ENCODE data around the gene OR1I1. TPM values are rescaled to one million over a fixed set of nuclear protein-coding genes. Genes with fewer than 3 reads are reported as not detected.
A peak's percentile ranks its signal among the peaks of the same experiment; 100 is the strongest.
"Not testable (repeated sequence)": the region's sequence is repeated elsewhere in the genome, so short reads cannot be mapped to it uniquely, and the experiment has no call there.

OR1I1 gene
- total RNA-seq, 4 donors from 2014 or later, result not detected

DNA sequence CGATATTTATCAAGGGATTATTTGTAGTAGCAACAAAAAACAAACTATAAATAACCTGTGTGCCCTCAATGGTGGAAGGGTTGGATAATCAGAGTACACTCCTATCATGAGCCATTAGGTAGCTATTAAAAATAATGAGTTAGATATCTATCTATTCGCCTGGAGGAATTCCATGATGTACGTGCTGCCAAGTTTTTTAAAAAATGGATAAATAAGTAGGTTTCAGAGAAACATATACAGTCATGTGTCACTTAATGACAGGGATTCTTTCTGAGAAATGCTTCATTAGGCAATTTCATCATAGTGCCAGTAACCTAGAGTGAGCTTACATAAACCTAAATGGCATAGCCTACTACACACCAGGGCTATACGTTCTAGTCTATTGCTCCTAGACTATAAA, 6.2 kb upstream of the OR1I1 start:
- Histone ChIP-seq H3K4me1 (no peaks in the 10 kb centered on the region), H3K27me3 (peaks cover 0 to 4% of the 10 kb centered on the region in 2 donors), H3K4me3 (no peak overlapping the region), H3K36me3 (no peaks in the 10 kb centered on the region), H3K27ac (no peak overlapping the region), H3K9me3 (no peaks in the 10 kb centered on the region)
- WGBS, 2 donors, result 78 to 81% methylated on average over 4 of the region's 4 CpGs
- TF ChIP-seq, protein P1, sequence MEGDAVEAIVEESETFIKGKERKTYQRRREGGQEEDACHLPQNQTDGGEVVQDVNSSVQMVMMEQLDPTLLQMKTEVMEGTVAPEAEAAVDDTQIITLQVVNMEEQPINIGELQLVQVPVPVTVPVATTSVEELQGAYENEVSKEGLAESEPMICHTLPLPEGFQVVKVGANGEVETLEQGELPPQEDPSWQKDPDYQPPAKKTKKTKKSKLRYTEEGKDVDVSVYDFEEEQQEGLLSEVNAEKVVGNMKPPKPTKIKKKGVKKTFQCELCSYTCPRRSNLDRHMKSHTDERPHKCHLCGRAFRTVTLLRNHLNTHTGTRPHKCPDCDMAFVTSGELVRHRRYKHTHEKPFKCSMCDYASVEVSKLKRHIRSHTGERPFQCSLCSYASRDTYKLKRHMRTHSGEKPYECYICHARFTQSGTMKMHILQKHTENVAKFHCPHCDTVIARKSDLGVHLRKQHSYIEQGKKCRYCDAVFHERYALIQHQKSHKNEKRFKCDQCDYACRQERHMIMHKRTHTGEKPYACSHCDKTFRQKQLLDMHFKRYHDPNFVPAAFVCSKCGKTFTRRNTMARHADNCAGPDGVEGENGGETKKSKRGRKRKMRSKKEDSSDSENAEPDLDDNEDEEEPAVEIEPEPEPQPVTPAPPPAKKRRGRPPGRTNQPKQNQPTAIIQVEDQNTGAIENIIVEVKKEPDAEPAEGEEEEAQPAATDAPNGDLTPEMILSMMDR (IDR thresholded peaks at IDR 0.05), result no peak
- TF ChIP-seq EP300 (IDR thresholded peaks at IDR 0.05) (no peak), POLR2A (IDR thresholded peaks at IDR 0.05) (no peak)
- no peak for DNase-seq (ENCODE audit: low spot score in 2 of 2)

DNA sequence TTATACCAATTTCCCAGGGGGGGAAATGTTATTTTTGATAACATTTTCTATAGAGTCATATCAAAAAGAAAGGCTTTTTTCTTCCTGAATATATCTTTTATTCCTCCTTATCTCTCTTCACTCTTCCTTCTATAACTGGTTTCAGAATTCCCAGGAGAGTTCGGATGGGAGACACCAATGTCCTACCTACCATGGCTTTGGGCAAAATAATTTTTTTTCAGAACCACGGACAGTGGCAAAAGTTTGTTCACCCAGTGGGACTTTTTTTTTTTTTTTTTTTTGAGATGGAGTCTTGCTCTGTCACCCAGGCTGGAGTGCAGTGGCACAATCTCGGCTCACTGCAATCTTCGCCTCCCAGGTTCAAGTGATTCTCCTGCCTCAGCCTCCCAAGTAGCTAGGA, 2.0 kb upstream of the OR1I1 start:
- H3K9me3 ChIP-seq; H3K36me3 ChIP-seq; H3K4me1 ChIP-seq; H3K4me3 ChIP-seq; H3K27ac ChIP-seq; DNase-seq (ENCODE audit: low spot score in 2 of 2): not testable (repeated sequence)
- peaks cover 0 to 26% of the 10 kb centered on the region in 2 donors for H3K27me3 ChIP-seq
- 49 to 57% methylated on average over 4 of the region's 4 CpGs for WGBS, 2 donors

DNA sequence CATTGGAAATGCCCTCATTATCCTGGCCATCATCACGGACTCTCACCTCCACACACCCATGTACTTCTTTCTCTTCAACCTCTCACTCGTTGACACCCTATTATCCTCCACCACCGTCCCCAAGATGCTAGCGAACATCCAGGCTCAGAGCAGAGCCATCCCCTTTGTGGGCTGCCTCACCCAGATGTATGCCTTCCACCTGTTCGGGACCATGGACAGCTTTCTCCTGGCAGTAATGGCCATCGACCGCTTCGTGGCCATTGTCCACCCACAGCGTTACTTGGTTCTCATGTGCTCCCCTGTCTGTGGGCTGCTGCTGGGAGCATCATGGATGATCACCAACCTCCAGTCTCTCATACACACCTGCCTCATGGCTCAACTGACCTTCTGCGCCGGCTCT, 5.2 kb downstream of the OR1I1 start:
- TF ChIP-seq EP300 (IDR thresholded peaks at IDR 0.05) (no peak), POLR2A (IDR thresholded peaks at IDR 0.05) (no peak)
- TF ChIP-seq, protein P1 (IDR thresholded peaks at IDR 0.05), result no peak
- WGBS, 2 donors, result 78 to 87% methylated on average over 11 of the region's 11 CpGs
- Histone ChIP-seq H3K4me3 (no peak overlapping the region), H3K27me3 (peaks cover 0 to 32% of the 10 kb centered on the region in 2 donors), H3K27ac (no peak overlapping the region), H3K36me3 (no peaks in the 10 kb centered on the region), H3K9me3 (no peaks in the 10 kb centered on the region), H3K4me1 (peaks cover 0 to 1% (median 0%) of the 10 kb centered on the region in 4 donors)
- no peak for DNase-seq (ENCODE audit: low spot score in 2 of 2)

DNA sequence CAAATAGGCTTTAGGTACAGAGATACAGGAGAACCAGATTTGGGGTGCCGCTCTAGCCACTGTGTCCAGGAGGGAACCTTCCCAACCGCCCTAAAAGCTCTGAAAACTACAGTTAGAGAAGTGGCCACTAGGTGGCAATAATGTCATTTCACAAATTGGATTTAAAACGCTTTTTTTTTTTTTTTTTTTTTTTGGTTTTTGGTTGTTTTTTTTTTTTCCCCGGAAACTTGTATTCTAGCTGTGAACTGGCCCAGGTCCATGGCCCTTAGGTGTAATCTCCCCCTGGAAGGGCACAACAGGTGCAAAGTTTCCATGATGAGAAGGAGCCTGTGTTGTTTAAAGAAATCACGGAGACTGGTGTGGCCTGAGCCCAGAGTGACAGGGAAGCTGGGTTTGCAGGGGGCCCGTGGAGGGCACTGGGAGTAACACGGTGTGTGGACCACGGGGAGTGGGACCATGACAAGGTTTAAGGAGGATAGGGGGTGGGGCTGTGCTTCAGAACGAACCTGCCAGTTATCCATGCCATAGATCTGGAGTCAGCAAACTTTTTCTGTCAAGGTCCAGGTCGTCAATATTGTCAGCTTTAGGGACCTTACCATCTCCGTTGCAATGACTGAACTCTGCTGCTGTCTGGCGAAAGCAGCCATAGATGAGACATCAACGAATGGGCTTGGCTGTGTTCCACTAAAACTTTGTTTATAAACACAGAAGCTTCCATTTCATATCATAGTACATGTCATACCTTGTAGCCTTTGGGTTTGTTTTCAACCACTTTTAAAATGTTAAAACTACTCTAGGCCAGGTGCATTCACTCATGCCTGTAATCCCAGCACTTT, 10.1 kb downstream of the OR1I1 start:
- WGBS, 2 donors, result 19% methylated on average over 13 of the region's 13 CpGs
- Histone ChIP-seq H3K9me3 (no peaks in the 10 kb centered on the region), H3K27ac (no peak overlapping the region), H3K27me3 (peaks cover 0 to 8% of the 10 kb centered on the region in 2 donors), H3K36me3 (no peaks in the 10 kb centered on the region), H3K4me1 (peaks cover 0 to 3% (median 0%) of the 10 kb centered on the region in 4 donors), H3K4me3 (no peak overlapping the region)
- DNase-seq (ENCODE audit: low spot score in 2 of 2), result peak in 1 of 2 donors; percentile 85
- TF ChIP-seq, protein P1 (IDR thresholded peaks at IDR 0.05), result peak in 4 of 5 experiments; percentile 53 to 74 (median 62)
- no peak for TF ChIP-seq POLR2A (IDR thresholded peaks at IDR 0.05)
- TF ChIP-seq EP300 (IDR thresholded peaks at IDR 0.05), result no peak

DNA sequence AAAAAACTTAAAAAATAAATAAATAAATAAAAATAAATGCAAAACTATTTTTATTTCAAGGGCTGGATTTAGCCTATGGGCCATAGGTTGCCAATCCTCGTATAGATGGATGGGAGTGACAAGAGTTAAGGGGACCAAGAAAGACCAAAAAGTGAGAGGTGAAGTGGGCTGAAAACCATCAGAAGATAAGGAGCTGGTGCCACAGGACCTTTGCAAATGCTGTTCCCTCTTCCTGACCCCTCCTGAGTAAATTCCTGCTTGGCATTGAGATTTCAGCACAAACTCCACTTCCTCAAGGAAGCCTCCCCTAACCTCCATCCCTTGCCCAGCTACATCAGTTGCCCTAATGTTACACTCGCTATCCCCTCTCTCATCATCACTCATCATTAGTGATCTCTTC, 11.0 kb downstream of the OR1I1 start:
- no peak for TF ChIP-seq POLR2A (IDR thresholded peaks at IDR 0.05)
- TF ChIP-seq EP300 (IDR thresholded peaks at IDR 0.05), result no peak
- TF ChIP-seq, protein P1 (IDR thresholded peaks at IDR 0.05), result no peak
- Histone ChIP-seq H3K27ac (no peak overlapping the region), H3K4me3 (no peak overlapping the region), H3K4me1 (peaks cover 0 to 3% (median 0%) of the 10 kb centered on the region in 4 donors), H3K9me3 (no peaks in the 10 kb centered on the region), H3K36me3 (no peaks in the 10 kb centered on the region), H3K27me3 (no peaks in the 10 kb centered on the region)
- WGBS, 2 donors, result 75 to 82% methylated on average over 2 of the region's 2 CpGs
- DNase-seq (ENCODE audit: low spot score in 2 of 2), result no peak
